ENCODE data around the gene UBXN1. TPM values are rescaled to one million over a fixed set of nuclear protein-coding genes. Genes with fewer than 3 reads are reported as not detected.

The UBXN1 gene
- total RNA-seq, 2 donors from 2014 or later: 88.6 to 159 TPM

DNA sequence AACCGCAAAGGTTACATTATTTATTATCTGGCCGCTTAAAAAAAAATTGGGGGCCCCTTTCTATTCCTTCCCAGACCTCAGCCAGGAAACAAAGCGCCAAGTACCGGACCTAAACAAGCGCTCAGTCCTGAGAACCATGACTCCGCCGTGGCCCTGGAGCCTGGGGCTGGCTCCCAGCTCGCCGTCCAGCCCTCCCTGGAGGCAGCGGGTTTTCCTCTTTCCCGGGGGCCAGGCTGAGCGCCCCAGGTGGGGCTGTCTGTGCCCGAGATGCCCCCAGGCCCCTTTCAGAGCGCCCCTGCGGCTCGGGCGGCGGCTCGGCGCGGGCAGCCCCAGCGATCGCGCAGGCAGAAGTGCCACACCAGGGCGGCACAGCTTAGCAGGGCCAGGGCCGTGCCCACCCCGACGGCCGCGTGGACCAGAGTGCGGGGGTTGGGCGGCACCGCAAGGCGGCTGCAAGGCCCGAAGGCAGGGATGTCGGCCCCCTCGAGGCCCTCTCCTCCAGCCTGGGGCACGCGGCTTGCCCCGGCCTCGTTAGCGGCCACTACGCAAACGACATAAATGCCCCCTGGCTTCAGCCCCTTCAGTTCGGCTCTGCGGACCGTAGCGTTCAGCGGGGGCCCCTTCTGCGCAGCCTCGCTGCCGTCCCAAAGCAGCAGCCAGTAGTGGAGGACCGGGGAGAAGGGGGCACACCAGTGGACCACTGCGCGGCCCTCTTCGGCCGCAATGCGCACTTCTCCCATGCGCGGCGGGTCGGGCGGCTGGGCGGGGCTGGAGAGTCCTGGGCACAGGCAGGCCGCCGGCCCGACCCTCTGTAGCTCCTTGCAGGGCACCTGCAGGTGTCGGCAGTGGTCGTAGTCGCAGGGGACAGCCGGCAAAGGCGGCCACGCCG is 8.9 kb upstream of the UBXN1 start:
- peak overlapping the region; percentile 56 for H3K4me3 ChIP-seq
- peaks cover 24% of the 10 kb centered on the region for H3K36me3 ChIP-seq
- no peaks in the 10 kb centered on the region for H3K27me3 ChIP-seq (replicated peaks; ENCODE audit: insufficient read depth)
- TF ChIP-seq, protein P1, sequence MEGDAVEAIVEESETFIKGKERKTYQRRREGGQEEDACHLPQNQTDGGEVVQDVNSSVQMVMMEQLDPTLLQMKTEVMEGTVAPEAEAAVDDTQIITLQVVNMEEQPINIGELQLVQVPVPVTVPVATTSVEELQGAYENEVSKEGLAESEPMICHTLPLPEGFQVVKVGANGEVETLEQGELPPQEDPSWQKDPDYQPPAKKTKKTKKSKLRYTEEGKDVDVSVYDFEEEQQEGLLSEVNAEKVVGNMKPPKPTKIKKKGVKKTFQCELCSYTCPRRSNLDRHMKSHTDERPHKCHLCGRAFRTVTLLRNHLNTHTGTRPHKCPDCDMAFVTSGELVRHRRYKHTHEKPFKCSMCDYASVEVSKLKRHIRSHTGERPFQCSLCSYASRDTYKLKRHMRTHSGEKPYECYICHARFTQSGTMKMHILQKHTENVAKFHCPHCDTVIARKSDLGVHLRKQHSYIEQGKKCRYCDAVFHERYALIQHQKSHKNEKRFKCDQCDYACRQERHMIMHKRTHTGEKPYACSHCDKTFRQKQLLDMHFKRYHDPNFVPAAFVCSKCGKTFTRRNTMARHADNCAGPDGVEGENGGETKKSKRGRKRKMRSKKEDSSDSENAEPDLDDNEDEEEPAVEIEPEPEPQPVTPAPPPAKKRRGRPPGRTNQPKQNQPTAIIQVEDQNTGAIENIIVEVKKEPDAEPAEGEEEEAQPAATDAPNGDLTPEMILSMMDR (IDR thresholded peaks at IDR 0.05): no peak
- H3K27ac ChIP-seq: no peak overlapping the region
- DNase-seq (ENCODE audit: low spot score) (no peak), ATAC-seq (ENCODE audit: insufficient number of reproducible peaks, low FRiP score, low read depth) (no peak)
- H3K9me3 ChIP-seq: no peaks in the 10 kb centered on the region
- peaks cover 0 to 6% of the 10 kb centered on the region in 2 donors for H3K4me1 ChIP-seq (ENCODE audit: control insufficient read depth in 1 of 2, low read depth in 2 of 2)

DNA sequence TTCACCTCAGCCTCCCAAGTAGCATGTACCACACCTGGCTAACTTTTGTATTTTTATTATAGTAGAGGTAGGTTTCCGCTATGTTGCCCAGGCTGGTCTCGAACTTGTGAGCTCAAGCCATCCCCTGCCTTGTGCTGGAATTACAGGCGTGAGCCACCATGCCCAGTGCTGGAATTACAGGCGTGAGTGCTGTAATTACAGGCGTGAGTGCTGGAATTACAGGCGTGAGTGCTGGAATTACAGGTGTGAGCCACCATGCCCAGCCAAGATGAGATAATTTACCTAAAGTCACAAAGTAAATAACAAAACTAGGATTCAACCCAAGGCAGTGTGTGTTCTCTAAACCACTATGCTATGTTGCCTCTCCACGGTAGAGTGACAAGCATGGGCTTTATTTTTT is 3.6 kb upstream of the UBXN1 start:
- Histone ChIP-seq H3K36me3 (no peaks in the 10 kb centered on the region), H3K9me3 (no peaks in the 10 kb centered on the region), H3K27me3 (replicated peaks; ENCODE audit: insufficient read depth) (no peaks in the 10 kb centered on the region), H3K4me1 (ENCODE audit: control insufficient read depth in 1 of 2, low read depth in 2 of 2) (peaks cover 11 to 17% of the 10 kb centered on the region in 2 donors), H3K27ac (no peak overlapping the region), H3K4me3 (no peak overlapping the region)
- no peak for ATAC-seq (ENCODE audit: insufficient number of reproducible peaks, low FRiP score, low read depth)
- DNase-seq (ENCODE audit: low spot score): no peak
- TF ChIP-seq, protein P1 (IDR thresholded peaks at IDR 0.05): no peak

DNA sequence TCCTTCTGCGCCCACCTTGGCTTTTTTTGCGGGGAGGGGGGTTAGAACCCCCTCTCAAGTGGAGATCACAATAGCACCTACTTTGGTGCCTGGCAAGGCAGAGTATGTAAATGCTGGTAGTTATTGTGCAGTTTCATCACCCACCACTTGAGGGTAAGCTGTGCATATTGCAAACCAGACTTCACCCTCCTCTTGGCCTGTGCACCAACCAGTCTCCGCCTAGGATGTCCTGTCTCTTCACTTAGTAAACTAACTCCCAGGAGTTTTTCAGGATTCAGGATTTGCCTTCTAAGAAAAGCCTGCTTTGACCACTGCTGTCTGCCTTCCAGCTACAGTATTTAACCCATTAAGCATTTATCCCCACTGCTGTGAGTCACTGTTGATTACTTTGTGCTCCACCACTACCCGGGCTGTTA is 2.0 kb upstream of the UBXN1 start:
- DNase-seq (ENCODE audit: low spot score): no peak
- no peaks in the 10 kb centered on the region for H3K27me3 ChIP-seq (replicated peaks; ENCODE audit: insufficient read depth)
- no peak overlapping the region for H3K27ac ChIP-seq

DNA sequence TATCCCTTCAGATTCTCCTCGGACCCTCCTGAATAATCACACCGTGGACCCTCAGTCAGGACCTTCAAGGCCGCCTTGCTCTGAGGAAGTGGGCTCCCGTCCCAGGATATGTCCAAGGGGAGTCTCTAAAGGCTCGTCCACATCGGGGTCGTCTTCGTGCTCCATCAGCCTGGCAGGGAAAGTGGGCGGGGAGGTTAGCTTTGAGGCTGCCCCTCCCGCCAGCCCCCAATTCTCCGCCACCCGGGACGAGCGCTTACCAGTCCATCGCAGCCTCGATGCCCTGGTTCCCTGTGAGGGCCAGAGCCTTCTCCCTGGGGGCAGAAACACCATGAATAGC is 472 bp downstream of the UBXN1 start:
- TF ChIP-seq, protein P1 (IDR thresholded peaks at IDR 0.05): no peak
- DNase-seq (ENCODE audit: low spot score): no peak
- Histone ChIP-seq H3K4me3 (peak overlapping the region; percentile 100), H3K36me3 (peaks cover 16% of the 10 kb centered on the region), H3K4me1 (ENCODE audit: control insufficient read depth in 1 of 2, low read depth in 2 of 2) (peaks cover 11 to 25% of the 10 kb centered on the region in 2 donors), H3K9me3 (no peaks in the 10 kb centered on the region), H3K27ac (peak overlapping the region; percentile 93 to 97), H3K27me3 (replicated peaks; ENCODE audit: insufficient read depth) (no peaks in the 10 kb centered on the region)
- ATAC-seq (ENCODE audit: insufficient number of reproducible peaks, low FRiP score, low read depth): no peak

More for the DNA sequence above, 2.0 kb upstream of the UBXN1 start:
- TF ChIP-seq, protein P1 (IDR thresholded peaks at IDR 0.05): peak; percentile 26
- Histone ChIP-seq H3K4me3 (no peak overlapping the region), H3K4me1 (ENCODE audit: control insufficient read depth in 1 of 2, low read depth in 2 of 2) (peaks cover 11 to 23% of the 10 kb centered on the region in 2 donors), H3K36me3 (peaks cover 9% of the 10 kb centered on the region), H3K9me3 (no peaks in the 10 kb centered on the region)
- ATAC-seq (ENCODE audit: insufficient number of reproducible peaks, low FRiP score, low read depth): no peak

DNA sequence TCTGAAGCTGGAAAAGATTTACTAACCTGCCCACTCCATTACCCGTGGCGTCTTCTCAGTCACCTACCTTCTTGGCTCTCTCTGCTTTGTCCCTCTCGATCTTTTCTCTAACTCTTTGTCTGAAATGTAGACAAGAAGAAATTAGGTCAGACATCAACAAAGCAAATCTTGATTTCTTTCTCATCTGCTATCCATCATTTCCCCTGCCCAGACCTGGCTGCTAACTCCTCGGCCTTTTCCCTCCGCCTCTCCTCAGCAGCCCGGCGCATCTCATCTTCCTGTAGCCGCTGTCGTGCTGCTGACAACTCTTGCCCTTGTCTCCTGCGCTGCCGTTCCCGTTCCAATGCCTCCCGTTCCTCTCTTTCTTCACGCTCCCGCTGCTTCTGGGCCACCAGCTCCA is 1.2 kb downstream of the UBXN1 start:
- Histone ChIP-seq H3K4me1 (ENCODE audit: control insufficient read depth in 1 of 2, low read depth in 2 of 2) (peaks cover 15 to 31% of the 10 kb centered on the region in 2 donors), H3K27me3 (replicated peaks; ENCODE audit: insufficient read depth) (no peaks in the 10 kb centered on the region), H3K9me3 (no peaks in the 10 kb centered on the region), H3K4me3 (peak overlapping the region; percentile 100), H3K27ac (peak overlapping the region; percentile 93 to 97), H3K36me3 (peaks cover 16% of the 10 kb centered on the region)
- TF ChIP-seq, protein P1 (IDR thresholded peaks at IDR 0.05): no peak
- no peak for ATAC-seq (ENCODE audit: insufficient number of reproducible peaks, low FRiP score, low read depth)
- no peak for DNase-seq (ENCODE audit: low spot score)
